Stimulated activated naive B cell treated with anti-CD40 and anti-IgM and Interleukin-4, amounts not matched to agents 10 μg/mL and 1 μg/mL and 100 μg/mL, for 72 hours (primary cell): ENCODE measurements around the gene INHA.

Experiments used
- ATAC-seq, 2 donors: fragments of 150-1000 bp; cut with Tn5 transposase; replicated peaks; 2 replicates each; pipeline ENCODE4 v1.10.0; 2021; ENCODE audit warnings: moderate library complexity in 1 of 2
- DNase-seq: peaks from one replicate; pipeline ENCODE4 v3.0.0; 2021
- H3K27ac Mint-ChIP-seq: one replicate; pipeline ENCODE4 v1.8.0; 2022; ENCODE audit warnings: mild to moderate bottlenecking, mixed read lengths
- H3K27me3 Mint-ChIP-seq, 2 donors: one replicate each; pipeline ENCODE4 v1.8.0; 2022; ENCODE audit warnings: mixed read lengths in 2 of 2
- H3K36me3 Mint-ChIP-seq, 2 donors: one replicate each; pipeline ENCODE4 v1.8.0; 2022; ENCODE audit warnings: mixed read lengths in 2 of 2, mild to moderate bottlenecking in 1 of 2
- H3K4me1 Mint-ChIP-seq, 2 donors: one replicate each; pipeline ENCODE4 v1.8.0; 2022; ENCODE audit warnings: mixed read lengths in 2 of 2, mild to moderate bottlenecking in 1 of 2
- H3K4me3 Mint-ChIP-seq, 2 donors: one replicate each; pipeline ENCODE4 v1.8.0; 2022; ENCODE audit warnings: mild to moderate bottlenecking in 2 of 2, mixed read lengths in 2 of 2, moderate library complexity in 1 of 2
- H3K9me3 Mint-ChIP-seq, 2 donors: one replicate each; pipeline ENCODE4 v1.8.0; 2022; ENCODE audit warnings: mixed read lengths in 2 of 2, mild to moderate bottlenecking in 1 of 2

The INHA gene

DNA sequence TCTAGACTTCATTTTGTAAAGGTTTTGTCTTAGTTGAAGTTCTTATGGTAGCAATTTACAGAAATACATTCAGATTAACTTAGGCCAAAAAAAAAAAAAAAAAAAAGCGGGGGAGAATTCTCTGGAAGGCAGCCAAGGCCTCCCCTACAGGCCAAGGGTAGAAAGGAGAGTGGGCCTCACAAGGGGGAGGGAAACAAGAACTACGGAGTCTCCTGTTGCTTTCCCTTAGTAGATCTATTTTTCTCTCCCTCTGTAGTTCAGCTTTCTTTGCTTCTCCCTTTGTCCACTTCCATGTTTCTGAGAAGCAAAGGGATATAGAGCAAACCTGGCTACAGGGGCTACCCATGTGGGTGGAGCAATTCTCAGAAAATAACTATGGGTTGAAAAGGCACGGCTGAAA, 23.1 kb downstream of the INHA start:
- DNase-seq (no peak), ATAC-seq (no peak)
- Mint-ChIP-seq H3K27me3 (peaks cover 24 to 45% of the 10 kb centered on the region in 2 donors), H3K4me3 (no peak overlapping the region), H3K36me3 (peaks cover 0 to 7% of the 10 kb centered on the region in 2 donors), H3K9me3 (peaks cover 0 to 1% of the 10 kb centered on the region in 2 donors), H3K4me1 (peaks cover 2 to 27% of the 10 kb centered on the region in 2 donors), H3K27ac (no peak overlapping the region)

DNA sequence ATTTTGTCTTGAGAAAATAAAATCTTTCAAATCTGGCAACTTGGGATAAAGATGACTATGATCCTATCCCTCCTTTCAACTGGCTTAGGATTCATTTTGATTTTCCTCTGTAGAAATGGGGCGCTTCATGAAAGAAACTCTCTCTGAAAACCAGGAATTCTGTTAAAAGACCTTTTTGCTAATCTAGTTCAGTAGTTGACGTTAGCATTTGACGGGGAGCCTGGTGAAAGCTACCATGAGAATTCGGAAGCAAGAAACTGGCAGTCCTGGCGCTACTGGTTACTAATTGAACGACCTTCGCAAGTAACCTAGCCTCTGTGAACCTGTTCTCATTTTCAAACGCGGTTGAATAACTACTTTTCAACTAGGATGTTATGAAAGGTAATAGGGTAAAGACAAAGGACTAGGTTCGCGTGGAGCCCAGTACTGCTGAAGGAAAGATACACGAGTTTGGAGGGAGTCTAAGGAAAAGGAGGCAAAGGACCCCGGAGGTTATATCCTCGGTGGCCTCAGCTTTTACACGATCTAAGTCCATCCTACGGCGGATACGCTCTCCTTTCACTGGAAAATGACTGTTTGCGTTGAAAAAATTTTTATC, 24.9 kb downstream of the INHA start:
- H3K4me1 Mint-ChIP-seq: peaks cover 4 to 27% of the 10 kb centered on the region in 2 donors
- H3K27me3 Mint-ChIP-seq: peaks cover 23 to 30% of the 10 kb centered on the region in 2 donors
- H3K27ac Mint-ChIP-seq: peak overlapping the region; percentile 96
- peak overlapping the region; percentile 89 to 94 for H3K4me3 Mint-ChIP-seq
- peaks cover 9 to 22% of the 10 kb centered on the region in 2 donors for H3K36me3 Mint-ChIP-seq
- peaks cover 0 to 1% of the 10 kb centered on the region in 2 donors for H3K9me3 Mint-ChIP-seq
- ATAC-seq: peak; percentile 4
- DNase-seq: no peak

DNA sequence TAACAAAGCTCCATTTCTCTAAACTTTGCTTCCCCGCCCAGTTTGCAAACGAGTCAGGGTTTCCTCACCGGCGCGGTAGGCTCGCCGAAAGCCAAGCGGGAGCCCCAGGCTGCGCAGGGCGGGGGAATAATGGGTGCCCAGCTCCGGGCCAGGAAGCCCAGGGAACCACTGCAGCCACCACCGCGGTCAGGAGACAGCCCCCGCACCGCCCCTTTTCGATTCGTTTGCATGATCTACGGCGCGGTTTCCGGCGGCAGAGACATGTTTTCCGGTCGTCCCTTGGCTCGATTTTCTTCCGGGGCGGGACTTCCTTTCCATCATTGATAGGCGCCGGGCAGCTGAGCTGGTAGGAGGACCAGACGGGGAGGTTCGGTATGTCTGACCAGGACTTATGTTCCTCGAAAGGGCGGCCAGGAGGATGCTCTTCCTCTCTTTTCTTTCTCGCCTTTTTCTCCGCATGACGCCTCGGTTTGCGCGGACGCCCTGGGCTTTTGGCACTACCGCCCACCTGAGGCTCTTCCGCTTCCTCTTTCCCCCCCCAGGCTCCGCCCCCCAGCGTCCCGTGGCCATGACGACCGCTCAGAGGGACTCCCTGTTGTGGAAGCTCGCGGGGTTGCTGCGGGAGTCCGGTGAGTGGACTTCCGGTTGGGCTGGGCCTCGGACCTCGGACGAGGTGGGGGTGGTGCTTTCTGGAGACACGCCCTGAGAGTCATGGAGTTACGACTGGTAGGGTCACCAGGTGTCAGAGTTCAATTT, 25.6 kb downstream of the INHA start, which contains the start of gene STK11IP:
Gene STK11IP, plus strand, starts transcription at position 306 of the 756 bp plus-strand sequence. Its CDS starts 263 bp downstream, at position 569.
- Mint-ChIP-seq H3K4me1 (peaks cover 4 to 27% of the 10 kb centered on the region in 2 donors), H3K4me3 (peak within 1 kb of the TSS; percentile 89 to 94), H3K27me3 (peaks cover 16 to 24% of the 10 kb centered on the region in 2 donors), H3K27ac (peak within 1 kb of the TSS; percentile 96), H3K36me3 (peaks cover 16 to 29% of the 10 kb centered on the region in 2 donors), H3K9me3 (peaks cover 0 to 1% of the 10 kb centered on the region in 2 donors)
- DNase-seq (peak; percentile 88), ATAC-seq (peak; percentile 90 to 92)

DNA sequence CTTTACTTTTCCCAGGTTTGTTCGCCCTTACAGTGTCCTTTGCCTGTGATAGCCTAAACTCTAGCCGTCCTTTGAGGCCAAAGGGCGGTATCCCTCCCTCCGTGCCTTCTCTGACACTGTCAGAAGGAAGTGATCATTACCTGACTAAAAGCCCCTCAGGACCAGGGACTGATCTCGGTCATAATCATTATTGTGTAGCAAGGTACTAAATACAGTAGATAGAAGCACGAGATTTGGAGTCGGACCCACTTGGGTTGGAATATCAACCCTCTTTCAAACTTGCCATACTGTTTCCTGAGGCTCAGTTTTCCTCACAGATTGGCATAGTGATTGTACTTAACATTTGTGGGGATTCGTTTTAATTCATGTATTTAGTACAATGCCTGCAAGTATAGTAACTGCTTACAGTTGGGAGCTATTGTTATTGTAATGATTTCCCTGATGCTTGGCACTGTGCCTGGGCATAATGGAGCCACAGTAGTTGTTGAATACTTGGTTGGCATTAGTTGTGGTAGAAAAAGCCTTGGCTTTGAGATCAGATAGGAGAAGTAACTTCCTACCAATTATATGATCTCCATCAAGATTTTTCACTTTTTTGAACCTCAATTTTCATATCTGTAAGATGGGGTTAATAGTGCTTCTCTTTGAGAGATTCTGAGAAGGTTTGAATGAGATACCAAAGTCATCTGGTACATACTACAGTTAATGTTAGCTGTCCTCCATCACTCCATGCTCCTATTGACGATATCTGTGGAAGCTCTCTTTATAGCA, 26.4 kb downstream of the INHA start:
- Mint-ChIP-seq H3K9me3 (peaks cover 0 to 1% of the 10 kb centered on the region in 2 donors), H3K4me1 (peaks cover 4 to 32% of the 10 kb centered on the region in 2 donors), H3K27ac (peak overlapping the region; percentile 96), H3K27me3 (peaks cover 10 to 17% of the 10 kb centered on the region in 2 donors), H3K36me3 (peaks cover 16 to 31% of the 10 kb centered on the region in 2 donors), H3K4me3 (peak overlapping the region; percentile 89 to 94)
- ATAC-seq: peak; percentile 29 to 43
- DNase-seq: no peak

DNA sequence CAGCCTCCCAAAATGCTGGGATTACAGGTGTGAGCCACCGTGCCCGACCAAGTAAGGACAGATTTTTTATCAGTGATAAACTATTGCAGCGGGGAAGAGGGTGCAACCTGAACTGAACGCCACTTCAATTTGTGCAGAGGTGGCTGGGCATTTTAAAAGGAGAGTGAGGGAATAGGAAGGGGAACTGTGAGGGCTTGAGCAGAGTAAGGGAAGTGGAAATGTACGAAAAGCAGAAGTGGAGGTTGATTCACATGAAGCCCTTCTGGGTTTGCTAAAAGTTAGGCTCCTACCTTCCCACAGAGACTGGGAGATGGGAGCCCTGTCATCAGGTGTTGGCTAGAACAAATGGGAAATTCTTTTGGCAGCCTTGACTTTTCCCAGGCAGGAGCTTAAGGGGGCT, 31.7 kb downstream of the INHA start:
- Mint-ChIP-seq H3K36me3 (peaks cover 57 to 80% of the 10 kb centered on the region in 2 donors), H3K27me3 (no peaks in the 10 kb centered on the region), H3K4me3 (no peak overlapping the region), H3K27ac (peak overlapping the region; percentile 89), H3K4me1 (peaks cover 14 to 25% of the 10 kb centered on the region in 2 donors), H3K9me3 (no peaks in the 10 kb centered on the region)
- ATAC-seq: peak; percentile 96 to 97
- peak; percentile 4 for DNase-seq

DNA sequence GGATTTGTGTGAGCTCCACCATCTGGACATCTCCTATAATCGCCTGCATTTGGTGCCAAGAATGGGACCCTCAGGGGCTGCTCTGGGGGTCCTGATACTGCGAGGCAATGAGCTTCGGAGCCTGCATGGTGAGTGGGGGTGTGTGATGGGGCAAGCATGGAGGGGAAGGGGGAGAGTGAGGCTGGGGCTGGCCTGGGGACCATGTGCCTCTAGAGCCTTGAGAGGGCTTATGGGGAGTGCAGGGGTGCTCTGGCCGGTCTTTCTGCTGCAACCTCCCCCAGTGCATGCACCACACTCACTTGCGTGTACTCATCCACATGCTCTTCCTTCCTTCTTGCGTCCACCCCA, 33.5 kb downstream of the INHA start:
- Mint-ChIP-seq H3K4me1 (peaks cover 12 to 17% of the 10 kb centered on the region in 2 donors), H3K27me3 (no peaks in the 10 kb centered on the region), H3K36me3 (peaks cover 62 to 85% of the 10 kb centered on the region in 2 donors), H3K27ac (no peak overlapping the region), H3K4me3 (no peak overlapping the region), H3K9me3 (no peaks in the 10 kb centered on the region)
- DNase-seq: no peak
- no peak for ATAC-seq

DNA sequence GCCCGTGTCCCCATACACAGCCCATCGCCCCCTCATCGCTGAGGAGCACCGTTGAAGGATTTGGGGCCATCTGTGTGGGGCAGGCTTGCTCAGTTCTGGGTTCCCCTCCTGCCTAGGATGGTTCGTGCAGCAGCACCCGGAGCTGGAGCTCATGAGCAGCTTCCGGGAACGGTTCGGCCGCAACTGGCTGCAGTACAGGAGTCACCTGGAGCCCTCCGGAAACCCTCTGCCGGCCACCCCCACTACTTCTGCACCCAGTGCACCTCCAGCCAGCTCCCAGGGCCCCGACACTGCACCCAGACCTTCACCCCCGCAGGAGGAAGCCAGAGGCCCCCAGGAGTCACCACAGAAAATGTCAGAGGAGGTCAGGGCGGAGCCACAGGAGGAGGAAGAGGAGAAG, 35.8 kb downstream of the INHA start:
- H3K27ac Mint-ChIP-seq: peak overlapping the region; percentile 14
- DNase-seq (no peak), ATAC-seq (no peak)
- H3K4me3 Mint-ChIP-seq: no peak overlapping the region
- peaks cover 64 to 85% of the 10 kb centered on the region in 2 donors for H3K36me3 Mint-ChIP-seq
- no peaks in the 10 kb centered on the region for H3K9me3 Mint-ChIP-seq
- H3K4me1 Mint-ChIP-seq: peaks cover 16 to 26% of the 10 kb centered on the region in 2 donors
- no peaks in the 10 kb centered on the region for H3K27me3 Mint-ChIP-seq

DNA sequence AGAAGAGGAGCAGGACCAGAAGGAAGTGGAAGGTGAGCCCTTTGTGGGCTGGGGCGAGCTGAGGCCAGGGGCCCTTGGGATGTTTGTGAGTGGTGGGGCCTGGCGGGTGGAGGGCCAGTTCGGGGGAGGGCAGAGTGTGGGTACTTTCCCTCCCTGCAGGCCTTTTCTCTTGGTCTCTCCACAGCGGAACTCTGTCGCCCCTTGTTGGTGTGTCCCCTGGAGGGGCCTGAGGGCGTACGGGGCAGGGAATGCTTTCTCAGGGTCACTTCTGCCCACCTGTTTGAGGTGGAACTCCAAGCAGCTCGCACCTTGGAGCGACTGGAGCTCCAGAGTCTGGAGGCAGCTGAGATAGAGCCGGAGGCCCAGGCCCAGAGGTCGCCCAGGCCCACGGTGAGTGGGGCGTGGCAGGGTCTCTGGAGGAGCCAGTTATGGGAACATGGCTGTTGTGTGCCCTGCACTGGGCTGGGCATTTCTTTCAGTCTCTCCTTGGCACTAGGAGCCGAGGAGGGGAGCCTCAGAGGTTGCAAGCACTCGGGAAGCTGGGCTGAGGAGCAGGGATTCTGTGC, 36.4 kb downstream of the INHA start:
- DNase-seq (no peak), ATAC-seq (no peak)
- Mint-ChIP-seq H3K4me3 (no peak overlapping the region), H3K4me1 (peaks cover 15 to 25% of the 10 kb centered on the region in 2 donors), H3K36me3 (peaks cover 65 to 87% of the 10 kb centered on the region in 2 donors), H3K27me3 (no peaks in the 10 kb centered on the region), H3K27ac (peak overlapping the region; percentile 14), H3K9me3 (no peaks in the 10 kb centered on the region)

DNA sequence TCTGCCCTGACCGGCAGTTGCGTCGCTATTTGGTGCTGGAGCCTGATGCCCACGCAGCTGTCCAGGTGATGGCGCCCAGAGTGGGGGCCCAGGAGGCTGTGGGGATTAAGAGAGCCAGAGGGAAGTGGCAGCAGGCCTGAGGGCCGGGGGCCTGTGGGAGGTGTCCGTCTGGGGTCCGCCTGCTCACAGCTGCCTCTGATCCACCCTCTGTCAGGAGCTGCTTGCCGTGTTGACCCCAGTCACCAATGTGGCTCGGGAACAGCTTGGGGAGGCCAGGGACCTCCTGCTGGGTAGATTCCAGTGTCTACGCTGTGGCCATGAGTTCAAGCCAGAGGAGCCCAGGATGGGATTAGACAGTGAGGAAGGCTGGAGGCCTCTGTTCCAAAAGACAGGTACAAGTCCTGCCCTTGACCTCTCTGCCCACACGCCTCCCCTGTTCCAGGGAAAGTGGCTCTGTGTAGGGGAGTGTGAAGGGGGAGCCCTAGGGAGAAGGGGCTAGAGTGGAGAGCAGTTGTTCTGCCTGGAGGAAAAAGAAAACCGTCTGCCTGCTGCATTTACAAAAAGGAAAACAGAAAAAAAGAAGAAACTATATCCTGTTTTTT, 37.1 kb downstream of the INHA start:
- DNase-seq: no peak
- Mint-ChIP-seq H3K4me3 (no peak overlapping the region), H3K27ac (no peak overlapping the region), H3K36me3 (peaks cover 58 to 86% of the 10 kb centered on the region in 2 donors), H3K27me3 (no peaks in the 10 kb centered on the region), H3K4me1 (peaks cover 10 to 17% of the 10 kb centered on the region in 2 donors), H3K9me3 (no peaks in the 10 kb centered on the region)
- no peak for ATAC-seq

DNA sequence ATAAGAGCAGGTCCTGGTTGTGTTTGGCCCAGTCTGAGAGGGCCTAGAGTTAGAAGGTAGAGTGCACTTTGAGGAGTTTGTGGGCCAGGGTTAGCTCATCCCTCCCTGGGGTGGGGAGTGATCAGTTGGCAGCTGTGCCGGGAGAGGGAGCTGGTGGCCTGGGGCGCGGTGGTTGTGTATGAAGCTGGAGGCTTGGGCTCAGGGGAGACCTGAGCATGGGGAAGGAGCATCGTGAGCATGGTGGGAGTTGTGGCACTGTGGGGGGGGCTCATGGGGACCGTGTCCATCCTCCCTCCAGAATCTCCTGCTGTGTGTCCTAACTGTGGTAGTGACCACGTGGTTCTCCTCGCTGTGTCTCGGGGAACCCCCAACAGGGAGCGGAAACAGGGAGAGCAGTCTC, 39.2 kb downstream of the INHA start:
- Mint-ChIP-seq H3K27me3 (no peaks in the 10 kb centered on the region), H3K9me3 (no peaks in the 10 kb centered on the region), H3K4me3 (no peak overlapping the region), H3K27ac (no peak overlapping the region), H3K4me1 (peaks cover 6 to 12% of the 10 kb centered on the region in 2 donors), H3K36me3 (peaks cover 62 to 86% of the 10 kb centered on the region in 2 donors)
- ATAC-seq: no peak
- no peak for DNase-seq

DNA sequence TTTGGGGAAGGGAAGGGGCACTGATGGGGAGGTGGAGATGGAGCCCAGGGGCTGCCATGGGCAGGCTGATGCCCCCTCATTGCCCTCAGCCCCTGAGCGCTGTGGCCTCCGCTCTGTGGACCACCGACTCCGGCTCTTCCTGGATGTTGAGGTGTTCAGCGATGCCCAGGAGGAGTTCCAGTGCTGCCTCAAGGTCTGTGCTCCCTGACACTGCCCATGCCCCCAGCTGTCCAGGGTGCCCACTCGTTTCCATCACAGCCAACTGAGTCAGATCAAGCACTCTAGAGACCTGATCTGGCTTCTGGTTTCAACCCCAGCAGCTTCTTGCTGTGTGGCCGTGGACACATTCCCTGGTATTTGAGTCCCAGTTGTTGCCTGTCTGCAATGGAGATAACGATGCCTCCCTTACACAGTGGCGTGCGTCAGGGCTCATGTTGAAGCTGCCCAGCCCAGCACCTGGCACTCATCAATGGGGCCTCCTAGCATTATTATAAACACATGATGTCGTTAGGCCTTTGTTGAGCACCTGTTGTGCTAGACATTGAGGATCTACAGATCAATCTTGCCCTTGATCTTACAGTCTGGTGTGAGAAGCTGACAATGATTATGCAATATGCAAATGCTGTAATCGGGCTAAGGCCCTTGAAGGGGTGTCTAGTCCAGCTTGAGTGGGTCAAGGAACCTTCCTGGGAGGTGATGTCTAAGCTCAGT, 39.9 kb downstream of the INHA start:
- no peaks in the 10 kb centered on the region for H3K27me3 Mint-ChIP-seq
- H3K9me3 Mint-ChIP-seq: no peaks in the 10 kb centered on the region
- peaks cover 6 to 12% of the 10 kb centered on the region in 2 donors for H3K4me1 Mint-ChIP-seq
- peak overlapping the region in 1 of 2 donors; percentile 31 for H3K4me3 Mint-ChIP-seq
- ATAC-seq: no peak
- no peak overlapping the region for H3K27ac Mint-ChIP-seq
- no peak for DNase-seq
- H3K36me3 Mint-ChIP-seq: peaks cover 60 to 86% of the 10 kb centered on the region in 2 donors

DNA sequence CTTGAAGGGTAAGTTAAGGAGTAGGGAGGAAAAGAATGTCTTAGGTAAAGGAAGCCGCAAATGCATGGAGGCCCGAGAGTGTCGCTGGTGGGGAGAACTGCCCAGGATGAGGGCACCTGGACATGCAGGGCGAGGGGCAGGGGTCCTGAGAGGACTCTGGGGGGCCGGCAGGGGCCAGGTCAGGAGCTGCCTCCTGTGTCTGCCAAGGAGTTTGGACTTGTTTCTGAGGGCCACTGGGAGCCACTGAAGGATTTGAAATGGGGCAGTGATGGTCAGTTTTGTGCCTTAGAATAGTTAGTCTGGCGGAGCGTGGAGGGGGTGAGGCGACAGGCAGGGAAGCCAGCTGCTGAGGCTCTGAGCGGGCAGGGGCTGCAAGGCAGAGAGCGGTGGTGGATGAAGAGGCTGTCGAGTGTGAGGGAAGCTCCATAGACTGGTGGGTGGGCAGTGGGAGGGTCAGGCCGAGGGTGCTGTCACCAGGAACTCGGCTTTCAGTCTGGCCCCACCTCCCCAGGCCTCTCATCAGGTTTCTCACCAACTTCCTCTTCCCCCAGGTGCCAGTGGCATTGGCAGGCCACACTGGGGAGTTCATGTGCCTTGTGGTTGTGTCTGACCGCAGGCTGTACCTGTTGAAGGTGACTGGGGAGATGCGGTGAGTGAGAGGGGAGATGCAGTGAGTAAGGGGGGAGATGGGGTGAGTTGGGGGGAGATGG, 40.6 kb downstream of the INHA start:
- peaks cover 53 to 78% of the 10 kb centered on the region in 2 donors for H3K36me3 Mint-ChIP-seq
- peak; percentile 13 for DNase-seq
- ATAC-seq: peak; percentile 90 to 92
- no peaks in the 10 kb centered on the region for H3K27me3 Mint-ChIP-seq
- no peaks in the 10 kb centered on the region for H3K9me3 Mint-ChIP-seq
- H3K4me3 Mint-ChIP-seq: peak overlapping the region in 1 of 2 donors; percentile 31
- peak overlapping the region; percentile 0 for H3K27ac Mint-ChIP-seq
- H3K4me1 Mint-ChIP-seq: peaks cover 6 to 12% of the 10 kb centered on the region in 2 donors
